GM12864 (cell line): ENCODE data around the gene ITGA4.

Source experiments
- DNase-seq: peaks from one replicate; pipeline ENCODE4 v3.0.0-alpha.2; 2011; ENCODE audit warnings: low read depth
- H3K4me3 ChIP-seq: 2 replicates; pipeline ENCODE4 v1.5.1; 2011; ENCODE audit warnings: mild to moderate bottlenecking, low read depth, low read length, control low read depth
- CTCF ChIP-seq: IDR thresholded peaks from 2 replicates; pipeline ENCODE4 v1.5.1; 2011; ENCODE audit warnings: low read depth, mild to moderate bottlenecking, moderate library complexity, low read length, control low read depth, inconsistent platforms; ENCODE audit errors: missing control alignments

The ITGA4 gene

GRCh38 chr2:181421464-181421863, 35.7 kb upstream of the ITGA4 start:
- no peak overlapping the region for H3K4me3 ChIP-seq
- no peak for DNase-seq
- no peak for TF ChIP-seq CTCF

- DNase-seq: no peak
- no peak overlapping the region for H3K4me3 ChIP-seq
- TF ChIP-seq CTCF: no peak
These were observed 30.5 kb upstream of the ITGA4 start for GRCh38 chr2:181426672-181427071.

- no peak overlapping the region for H3K4me3 ChIP-seq
- peak; percentile 58 for TF ChIP-seq CTCF
- no peak for DNase-seq
These were observed 26.6 kb upstream of the ITGA4 start for GRCh38 chr2:181430406-181431118.

DNA sequence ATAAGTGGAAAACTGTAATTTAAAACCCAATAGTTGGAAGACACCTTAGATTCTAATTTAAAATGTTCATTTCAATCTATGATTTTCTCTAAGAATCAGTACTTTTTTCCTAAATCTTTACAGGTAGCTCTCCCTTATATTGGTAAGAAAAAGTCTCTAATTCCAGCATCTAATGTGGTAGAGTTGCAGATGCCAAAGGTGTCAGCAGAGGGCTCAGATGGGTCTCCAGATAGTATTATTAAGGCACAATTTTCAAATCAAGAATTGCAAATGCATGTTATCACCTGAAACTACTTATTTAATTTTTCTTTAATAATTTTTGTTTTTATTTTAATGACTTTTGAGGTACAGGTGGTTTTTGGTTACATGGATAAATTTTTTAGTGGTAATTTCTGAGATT, 25.5 kb upstream of the ITGA4 start:
- no peak for DNase-seq
- H3K4me3 ChIP-seq: no peak overlapping the region
- TF ChIP-seq CTCF: no peak

DNA sequence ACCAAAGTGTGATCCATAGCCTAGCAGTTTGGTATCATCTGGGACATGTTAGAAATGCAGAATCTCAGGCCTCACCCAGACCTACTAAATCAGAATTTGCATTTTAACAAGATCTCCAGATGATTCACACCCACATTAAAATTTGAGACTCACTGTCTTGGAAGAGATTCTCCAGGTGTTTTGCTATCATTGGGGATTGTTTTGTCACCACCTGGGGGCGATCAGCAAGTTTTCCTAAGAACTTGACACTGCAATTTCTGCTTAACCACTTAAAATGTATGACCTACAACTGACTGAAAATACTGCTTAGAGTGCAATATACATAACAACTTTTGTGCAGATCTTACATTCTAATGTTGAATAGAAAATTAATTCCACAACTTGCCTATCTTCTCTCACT, 18.9 kb upstream of the ITGA4 start:
- no peak for DNase-seq
- no peak overlapping the region for H3K4me3 ChIP-seq
- TF ChIP-seq CTCF: peak; percentile 21

DNA sequence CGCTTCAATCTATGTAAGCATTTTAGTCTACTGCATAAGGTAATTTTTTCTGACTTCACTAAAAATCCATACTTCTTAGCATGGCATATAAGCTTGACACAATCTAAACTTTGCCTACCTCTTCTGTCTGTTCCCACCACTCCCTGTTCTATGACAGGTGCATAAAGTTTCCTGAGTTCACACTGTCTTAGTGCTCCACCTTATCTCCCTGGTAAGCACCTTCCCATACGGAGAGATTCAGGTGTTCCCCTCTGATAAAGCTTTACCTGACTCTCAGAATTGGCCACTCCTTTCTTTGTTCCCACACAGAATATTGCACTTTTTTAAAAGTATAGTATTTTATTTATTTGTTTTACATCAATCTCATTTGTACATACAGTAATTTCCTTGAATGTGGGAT, 16.8 kb upstream of the ITGA4 start:
- no peak for TF ChIP-seq CTCF
- DNase-seq: no peak
- H3K4me3 ChIP-seq: no peak overlapping the region

- no peak for DNase-seq
- H3K4me3 ChIP-seq: no peak overlapping the region
- no peak for TF ChIP-seq CTCF
These were observed 16.3 kb upstream of the ITGA4 start for GRCh38 chr2:181440919-181441318.
